ENCODE measurements around the gene TPR.

Gene TPR

GRCh38 chr1:186420311-186420710, 45.3 kb upstream of the TPR start:
- no peaks in the 10 kb centered on the region for H4K20me1 ChIP-seq (ENCODE audit: insufficient read depth, low read length)
- H3K79me2 ChIP-seq (ENCODE audit: low read length): no peaks in the 10 kb centered on the region
- no peak overlapping the region for H3K9ac ChIP-seq (ENCODE audit: low read length)
- H3K4me3 ChIP-seq (ENCODE audit: low read length): no peak overlapping the region
- H3K27me3 ChIP-seq (ENCODE audit: low read depth, low read length): no peaks in the 10 kb centered on the region
- TF ChIP-seq, protein P1, sequence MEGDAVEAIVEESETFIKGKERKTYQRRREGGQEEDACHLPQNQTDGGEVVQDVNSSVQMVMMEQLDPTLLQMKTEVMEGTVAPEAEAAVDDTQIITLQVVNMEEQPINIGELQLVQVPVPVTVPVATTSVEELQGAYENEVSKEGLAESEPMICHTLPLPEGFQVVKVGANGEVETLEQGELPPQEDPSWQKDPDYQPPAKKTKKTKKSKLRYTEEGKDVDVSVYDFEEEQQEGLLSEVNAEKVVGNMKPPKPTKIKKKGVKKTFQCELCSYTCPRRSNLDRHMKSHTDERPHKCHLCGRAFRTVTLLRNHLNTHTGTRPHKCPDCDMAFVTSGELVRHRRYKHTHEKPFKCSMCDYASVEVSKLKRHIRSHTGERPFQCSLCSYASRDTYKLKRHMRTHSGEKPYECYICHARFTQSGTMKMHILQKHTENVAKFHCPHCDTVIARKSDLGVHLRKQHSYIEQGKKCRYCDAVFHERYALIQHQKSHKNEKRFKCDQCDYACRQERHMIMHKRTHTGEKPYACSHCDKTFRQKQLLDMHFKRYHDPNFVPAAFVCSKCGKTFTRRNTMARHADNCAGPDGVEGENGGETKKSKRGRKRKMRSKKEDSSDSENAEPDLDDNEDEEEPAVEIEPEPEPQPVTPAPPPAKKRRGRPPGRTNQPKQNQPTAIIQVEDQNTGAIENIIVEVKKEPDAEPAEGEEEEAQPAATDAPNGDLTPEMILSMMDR (IDR thresholded peaks at IDR 0.05; ENCODE audit: low read depth, low read length): no peak
- TF ChIP-seq EZH2phosphoT487 (IDR thresholded peaks at IDR 0.05; ENCODE audit: low read depth): no peak
- peaks cover 11% of the 10 kb centered on the region for H3K4me1 ChIP-seq (ENCODE audit: low read length)
- no peaks in the 10 kb centered on the region for H3K9me3 ChIP-seq (ENCODE audit: insufficient read depth, low read length)
- peak overlapping the region; percentile 23; the same call in 1 of the 2 replicates for H3K27ac ChIP-seq (ENCODE audit: low read length)
- no peak overlapping the region for H3K4me2 ChIP-seq (ENCODE audit: low read length)
- H3K36me3 ChIP-seq (replicated peaks; ENCODE audit: low read depth, low read length): peaks cover 21% of the 10 kb centered on the region
- no peak overlapping the region for H2AFZ ChIP-seq (ENCODE audit: low read depth, low read length)

GRCh38 chr1:186418503-186418902, 43.5 kb upstream of the TPR start:
- Histone ChIP-seq H3K27me3 (ENCODE audit: low read depth, low read length) (no peaks in the 10 kb centered on the region), H2AFZ (ENCODE audit: low read depth, low read length) (no peak overlapping the region), H3K9ac (ENCODE audit: low read length) (no peak overlapping the region), H3K36me3 (replicated peaks; ENCODE audit: low read depth, low read length) (peaks cover 21% of the 10 kb centered on the region), H3K4me2 (ENCODE audit: low read length) (no peak overlapping the region), H4K20me1 (ENCODE audit: insufficient read depth, low read length) (no peaks in the 10 kb centered on the region), H3K4me1 (ENCODE audit: low read length) (peaks cover 11% of the 10 kb centered on the region), H3K4me3 (ENCODE audit: low read length) (no peak overlapping the region), H3K9me3 (ENCODE audit: insufficient read depth, low read length) (no peaks in the 10 kb centered on the region), H3K79me2 (ENCODE audit: low read length) (no peaks in the 10 kb centered on the region), H3K27ac (ENCODE audit: low read length) (no peak overlapping the region)
- TF ChIP-seq EZH2phosphoT487 (IDR thresholded peaks at IDR 0.05; ENCODE audit: low read depth): no peak
- TF ChIP-seq, protein P1 (IDR thresholded peaks at IDR 0.05; ENCODE audit: low read depth, low read length): no peak

DNA sequence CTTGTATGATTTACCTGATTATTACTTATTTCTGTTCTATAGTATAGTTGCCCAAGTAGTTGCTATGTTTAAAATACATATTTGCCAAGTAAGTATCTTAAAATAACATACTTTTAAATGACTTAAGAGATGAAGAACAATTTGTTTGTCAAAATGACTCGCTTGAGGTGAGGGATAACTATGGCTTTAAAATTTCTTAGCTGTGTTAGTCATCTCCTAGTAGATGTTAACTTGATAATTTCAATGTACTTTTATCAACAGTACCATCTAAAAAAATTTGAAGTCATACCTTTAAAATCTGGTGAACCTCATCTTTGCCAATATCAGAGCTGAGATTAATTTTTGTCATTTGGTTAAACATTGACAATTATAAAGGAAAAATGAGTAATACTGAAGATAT, 38.3 kb upstream of the TPR start:
- no peaks in the 10 kb centered on the region for H3K9me3 ChIP-seq (ENCODE audit: insufficient read depth, low read length)
- no peak overlapping the region for H3K4me3 ChIP-seq (ENCODE audit: low read length)
- no peak overlapping the region for H3K9ac ChIP-seq (ENCODE audit: low read length)
- H3K4me1 ChIP-seq (ENCODE audit: low read length): peaks cover 18% of the 10 kb centered on the region
- H3K79me2 ChIP-seq (ENCODE audit: low read length): no peaks in the 10 kb centered on the region
- TF ChIP-seq EZH2phosphoT487 (IDR thresholded peaks at IDR 0.05; ENCODE audit: low read depth): no peak
- TF ChIP-seq, protein P1 (IDR thresholded peaks at IDR 0.05; ENCODE audit: low read depth, low read length): no peak
- H3K27ac ChIP-seq (ENCODE audit: low read length): no peak overlapping the region
- peaks cover 9% of the 10 kb centered on the region for H3K36me3 ChIP-seq (replicated peaks; ENCODE audit: low read depth, low read length)
- no peaks in the 10 kb centered on the region for H3K27me3 ChIP-seq (ENCODE audit: low read depth, low read length)
- no peaks in the 10 kb centered on the region for H4K20me1 ChIP-seq (ENCODE audit: insufficient read depth, low read length)
- H3K4me2 ChIP-seq (ENCODE audit: low read length): no peak overlapping the region
- no peak overlapping the region for H2AFZ ChIP-seq (ENCODE audit: low read depth, low read length)

DNA sequence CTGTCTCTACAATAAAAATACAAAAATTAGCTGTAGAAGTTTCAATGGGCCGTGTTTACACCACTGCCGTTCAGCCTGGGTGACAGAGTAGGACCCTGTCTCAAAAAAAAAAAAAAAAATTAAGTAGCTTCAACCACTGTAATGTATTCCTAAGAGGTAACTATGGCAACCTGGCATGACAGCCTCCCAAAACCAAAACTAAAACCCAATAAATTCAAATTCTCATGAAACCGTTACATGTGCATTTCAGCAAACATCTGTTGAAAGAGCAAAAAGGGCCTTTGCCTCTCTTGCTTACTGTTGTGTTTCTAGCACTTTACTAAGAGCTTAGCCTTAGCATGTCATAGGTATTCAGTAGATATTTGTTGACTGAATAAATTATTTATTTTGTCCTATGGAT, 34.0 kb upstream of the TPR start:
- Histone ChIP-seq H3K9me3 (ENCODE audit: insufficient read depth, low read length) (no peaks in the 10 kb centered on the region), H3K4me1 (ENCODE audit: low read length) (peaks cover 52% of the 10 kb centered on the region), H3K27me3 (ENCODE audit: low read depth, low read length) (no peaks in the 10 kb centered on the region), H3K79me2 (ENCODE audit: low read length) (no peaks in the 10 kb centered on the region), H4K20me1 (ENCODE audit: insufficient read depth, low read length) (no peaks in the 10 kb centered on the region), H3K4me3 (ENCODE audit: low read length) (0 out of 2 replicates have a peak overlapping the region, but pooled peaks have one; percentile 6), H3K4me2 (ENCODE audit: low read length) (peak overlapping the region; percentile 29), H3K27ac (ENCODE audit: low read length) (peak overlapping the region; percentile 64), H3K9ac (ENCODE audit: low read length) (0 out of 2 replicates have a peak overlapping the region, but pooled peaks have one; percentile 12), H3K36me3 (replicated peaks; ENCODE audit: low read depth, low read length) (peaks cover 26% of the 10 kb centered on the region), H2AFZ (ENCODE audit: low read depth, low read length) (no peak overlapping the region)
- TF ChIP-seq EZH2phosphoT487 (IDR thresholded peaks at IDR 0.05; ENCODE audit: low read depth): no peak
- TF ChIP-seq, protein P1 (IDR thresholded peaks at IDR 0.05; ENCODE audit: low read depth, low read length): no peak
